HG03432 (cell line): ENCODE data around the gene TOMM40.
A peak's percentile ranks its signal among the peaks of the same experiment; 100 is the strongest.
"Not testable (repeated sequence)": the region's sequence is repeated elsewhere in the genome, so short reads cannot be mapped to it uniquely, and the experiment has no call there.

ENCODE experiments used
- ATAC-seq: cut with Tn5 transposase; IDR thresholded peaks from one replicate; pipeline ENCODE4 v1.9.1; 2021; ENCODE audit warnings: mild to moderate bottlenecking, moderate library complexity; ENCODE audit not compliant: unreplicated experiment

TOMM40 gene

DNA sequence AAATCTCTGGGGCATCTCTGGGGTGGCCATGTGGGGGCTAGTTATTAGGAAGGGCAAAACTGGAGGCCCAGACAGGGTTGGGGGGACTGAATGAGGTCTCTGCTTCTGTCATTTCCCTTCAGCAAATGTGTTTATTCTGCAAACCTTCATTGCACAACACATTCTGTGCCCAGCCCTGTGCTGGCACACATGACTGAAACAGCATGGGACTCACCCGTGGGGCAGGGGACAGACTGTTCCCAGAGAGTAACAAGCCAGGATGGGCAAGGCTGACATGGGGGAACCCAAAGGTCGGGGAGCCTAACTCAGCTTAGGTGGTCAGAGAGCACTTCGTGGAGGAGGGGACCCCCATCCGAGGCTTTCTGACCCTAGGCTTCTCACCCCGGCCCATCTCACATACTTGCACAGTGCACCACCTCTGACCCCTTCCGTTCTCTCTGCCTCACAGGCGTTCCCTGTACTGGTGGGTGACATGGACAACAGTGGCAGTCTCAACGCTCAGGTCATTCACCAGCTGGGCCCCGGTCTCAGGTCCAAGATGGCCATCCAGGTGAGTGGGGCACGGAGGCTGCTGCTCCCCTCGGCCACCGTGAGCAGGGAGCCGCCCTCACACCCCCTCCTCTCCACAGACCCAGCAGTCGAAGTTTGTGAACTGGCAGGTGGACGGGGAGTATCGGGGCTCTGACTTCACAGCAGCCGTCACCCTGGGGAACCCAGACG, 2.4 kb downstream of the TOMM40 start:
- no peak for ATAC-seq

GRCh38 chr19:44894052-44894400, 3.0 kb downstream of the TOMM40 start:
- no peak for ATAC-seq

DNA sequence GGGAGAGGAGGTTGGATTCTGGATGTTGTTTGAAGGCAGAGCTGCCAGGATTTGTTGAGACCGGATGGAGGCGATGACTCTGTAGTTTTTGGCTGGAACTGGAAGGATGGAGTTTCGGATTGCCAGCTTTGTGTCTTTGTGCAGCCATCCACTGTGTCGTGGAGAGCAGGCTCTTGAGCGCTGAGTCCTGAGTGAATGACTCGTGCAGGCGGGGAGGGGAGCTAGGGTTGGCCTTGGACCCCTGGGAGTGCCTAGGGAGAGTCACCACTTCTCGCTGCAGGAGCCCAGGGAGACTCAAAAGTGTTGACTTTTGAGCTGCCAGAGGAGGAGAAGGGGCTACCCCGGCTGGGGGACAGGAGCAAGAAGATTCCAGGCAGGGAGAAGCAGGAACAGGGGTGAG, 3.9 kb downstream of the TOMM40 start:
- ATAC-seq, result no peak

- no peak for ATAC-seq
These were observed 6.8 kb downstream of the TOMM40 start for GRCh38 chr19:44897835-44898234.

DNA sequence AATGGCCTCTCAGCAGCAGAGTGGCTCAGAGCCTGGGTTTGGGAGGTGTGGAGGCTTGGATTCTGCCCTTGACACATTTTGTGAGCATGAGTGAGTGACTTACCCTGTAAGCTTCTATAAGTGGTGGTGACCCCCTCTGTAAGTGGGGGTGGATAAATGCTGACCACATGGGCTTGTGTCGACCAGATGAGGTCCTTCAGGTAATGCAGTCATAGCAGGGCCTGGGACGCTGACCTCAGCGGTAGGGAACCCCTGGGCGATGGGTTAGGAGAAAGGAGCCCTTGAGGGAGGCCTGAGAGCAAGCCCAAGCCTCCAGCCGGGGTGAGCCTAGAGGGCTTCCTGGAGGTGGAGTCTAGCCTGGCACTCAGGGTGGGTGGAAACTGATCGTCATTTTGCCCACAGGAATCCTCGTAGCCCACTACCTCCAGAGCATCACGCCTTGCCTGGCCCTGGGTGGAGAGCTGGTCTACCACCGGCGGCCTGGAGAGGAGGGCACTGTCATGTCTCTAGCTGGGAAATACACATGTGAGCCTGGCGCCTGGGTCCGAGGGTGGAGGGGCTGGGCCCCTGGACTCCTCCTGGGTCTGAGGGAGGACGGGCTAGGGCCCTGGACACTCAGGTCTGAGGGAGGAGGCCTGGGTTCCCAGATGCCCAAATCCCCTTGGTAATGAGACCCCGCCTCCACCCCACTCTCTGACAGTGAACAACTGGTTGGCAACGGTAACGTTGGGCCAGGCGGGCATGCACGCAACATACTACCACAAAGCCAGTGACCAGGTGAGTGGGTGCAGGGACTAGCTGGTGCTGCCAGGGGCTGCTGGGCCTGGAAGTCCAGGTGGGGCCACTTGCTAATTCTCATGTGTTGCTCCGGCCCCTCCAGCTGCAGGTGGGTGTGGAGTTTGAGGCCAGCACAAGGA, 9.5 kb downstream of the TOMM40 start:
- no peak for ATAC-seq

- no peak for ATAC-seq
These were observed 12.2 kb downstream of the TOMM40 start for GRCh38 chr19:44903216-44903601.

DNA sequence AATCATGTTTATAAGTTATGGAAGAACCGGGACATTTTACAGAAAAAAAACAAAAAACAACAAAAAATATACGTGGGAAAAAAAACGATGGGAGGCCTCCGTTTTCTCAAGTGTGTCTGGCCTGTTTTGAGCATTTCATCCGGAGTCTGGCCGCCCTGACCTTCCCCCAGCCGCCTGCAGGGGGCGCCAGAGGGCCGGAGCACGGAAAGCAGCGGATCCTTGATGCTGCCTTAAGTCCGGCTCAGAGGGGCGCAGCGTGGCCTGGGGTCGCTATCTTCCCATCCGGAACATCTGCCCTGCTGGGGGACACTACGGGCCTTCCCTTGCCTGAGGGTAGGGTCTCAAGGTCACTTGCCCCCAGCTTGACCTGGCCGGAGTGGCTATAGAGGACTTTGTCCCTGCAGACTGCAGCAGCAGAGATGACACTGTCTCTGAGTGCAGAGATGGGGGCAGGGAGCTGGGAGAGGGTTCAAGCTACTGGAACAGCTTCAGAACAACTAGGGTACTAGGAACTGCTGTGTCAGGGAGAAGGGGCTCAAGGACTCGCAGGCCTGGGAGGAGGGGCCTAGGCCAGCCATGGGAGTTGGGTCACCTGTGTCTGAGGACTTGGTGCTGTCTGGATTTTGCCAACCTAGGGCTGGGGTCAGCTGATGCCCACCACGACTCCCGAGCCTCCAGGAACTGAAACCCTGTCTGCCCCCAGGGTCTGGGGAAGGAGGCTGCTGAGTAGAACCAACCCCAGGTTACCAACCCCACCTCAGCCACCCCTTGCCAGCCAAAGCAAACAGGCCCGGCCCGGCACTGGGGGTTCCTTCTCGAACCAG, 12.8 kb downstream of the TOMM40 start:
- no peak for ATAC-seq

DNA sequence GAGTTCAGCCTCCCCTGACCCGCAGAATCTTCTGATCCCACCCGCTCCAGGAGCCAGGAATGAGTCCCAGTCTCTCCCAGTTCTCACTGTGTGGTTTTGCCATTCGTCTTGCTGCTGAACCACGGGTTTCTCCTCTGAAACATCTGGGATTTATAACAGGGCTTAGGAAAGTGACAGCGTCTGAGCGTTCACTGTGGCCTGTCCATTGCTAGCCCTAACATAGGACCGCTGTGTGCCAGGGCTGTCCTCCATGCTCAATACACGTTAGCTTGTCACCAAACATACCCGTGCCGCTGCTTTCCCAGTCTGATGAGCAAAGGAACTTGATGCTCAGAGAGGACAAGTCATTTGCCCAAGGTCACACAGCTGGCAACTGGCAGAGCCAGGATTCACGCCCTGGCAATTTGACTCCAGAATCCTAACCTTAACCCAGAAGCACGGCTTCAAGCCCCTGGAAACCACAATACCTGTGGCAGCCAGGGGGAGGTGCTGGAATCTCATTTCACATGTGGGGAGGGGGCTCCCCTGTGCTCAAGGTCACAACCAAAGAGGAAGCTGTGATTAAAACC, 13.5 kb downstream of the TOMM40 start:
- ATAC-seq, result no peak

GRCh38 chr19:44905437-44906160, 14.5 kb downstream of the TOMM40 start, which contains the start of gene APOE:
Gene APOE (plus strand): TSS chr19:44905796. CDS start chr19:44906625, 829 bp downstream.
- ATAC-seq, result no peak

DNA sequence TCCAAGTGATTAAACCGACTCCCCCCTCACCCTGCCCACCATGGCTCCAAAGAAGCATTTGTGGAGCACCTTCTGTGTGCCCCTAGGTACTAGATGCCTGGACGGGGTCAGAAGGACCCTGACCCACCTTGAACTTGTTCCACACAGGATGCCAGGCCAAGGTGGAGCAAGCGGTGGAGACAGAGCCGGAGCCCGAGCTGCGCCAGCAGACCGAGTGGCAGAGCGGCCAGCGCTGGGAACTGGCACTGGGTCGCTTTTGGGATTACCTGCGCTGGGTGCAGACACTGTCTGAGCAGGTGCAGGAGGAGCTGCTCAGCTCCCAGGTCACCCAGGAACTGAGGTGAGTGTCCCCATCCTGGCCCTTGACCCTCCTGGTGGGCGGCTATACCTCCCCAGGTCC, 16.6 kb downstream of the TOMM40 start:
- no peak for ATAC-seq

DNA sequence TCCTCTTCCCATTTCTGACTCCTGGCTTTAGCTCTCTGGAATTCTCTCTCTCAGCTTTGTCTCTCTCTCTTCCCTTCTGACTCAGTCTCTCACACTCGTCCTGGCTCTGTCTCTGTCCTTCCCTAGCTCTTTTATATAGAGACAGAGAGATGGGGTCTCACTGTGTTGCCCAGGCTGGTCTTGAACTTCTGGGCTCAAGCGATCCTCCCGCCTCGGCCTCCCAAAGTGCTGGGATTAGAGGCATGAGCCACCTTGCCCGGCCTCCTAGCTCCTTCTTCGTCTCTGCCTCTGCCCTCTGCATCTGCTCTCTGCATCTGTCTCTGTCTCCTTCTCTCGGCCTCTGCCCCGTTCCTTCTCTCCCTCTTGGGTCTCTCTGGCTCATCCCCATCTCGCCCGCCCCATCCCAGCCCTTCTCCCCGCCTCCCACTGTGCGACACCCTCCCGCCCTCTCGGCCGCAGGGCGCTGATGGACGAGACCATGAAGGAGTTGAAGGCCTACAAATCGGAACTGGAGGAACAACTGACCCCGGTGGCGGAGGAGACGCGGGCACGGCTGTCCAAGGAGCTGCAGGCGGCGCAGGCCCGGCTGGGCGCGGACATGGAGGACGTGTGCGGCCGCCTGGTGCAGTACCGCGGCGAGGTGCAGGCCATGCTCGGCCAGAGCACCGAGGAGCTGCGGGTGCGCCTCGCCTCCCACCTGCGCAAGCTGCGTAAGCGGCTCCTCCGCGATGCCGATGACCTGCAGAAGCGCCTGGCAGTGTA, 17.2 kb downstream of the TOMM40 start:
- ATAC-seq, result no peak

DNA sequence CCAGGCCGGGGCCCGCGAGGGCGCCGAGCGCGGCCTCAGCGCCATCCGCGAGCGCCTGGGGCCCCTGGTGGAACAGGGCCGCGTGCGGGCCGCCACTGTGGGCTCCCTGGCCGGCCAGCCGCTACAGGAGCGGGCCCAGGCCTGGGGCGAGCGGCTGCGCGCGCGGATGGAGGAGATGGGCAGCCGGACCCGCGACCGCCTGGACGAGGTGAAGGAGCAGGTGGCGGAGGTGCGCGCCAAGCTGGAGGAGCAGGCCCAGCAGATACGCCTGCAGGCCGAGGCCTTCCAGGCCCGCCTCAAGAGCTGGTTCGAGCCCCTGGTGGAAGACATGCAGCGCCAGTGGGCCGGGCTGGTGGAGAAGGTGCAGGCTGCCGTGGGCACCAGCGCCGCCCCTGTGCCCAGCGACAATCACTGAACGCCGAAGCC, 17.8 kb downstream of the TOMM40 start:
- no peak for ATAC-seq

DNA sequence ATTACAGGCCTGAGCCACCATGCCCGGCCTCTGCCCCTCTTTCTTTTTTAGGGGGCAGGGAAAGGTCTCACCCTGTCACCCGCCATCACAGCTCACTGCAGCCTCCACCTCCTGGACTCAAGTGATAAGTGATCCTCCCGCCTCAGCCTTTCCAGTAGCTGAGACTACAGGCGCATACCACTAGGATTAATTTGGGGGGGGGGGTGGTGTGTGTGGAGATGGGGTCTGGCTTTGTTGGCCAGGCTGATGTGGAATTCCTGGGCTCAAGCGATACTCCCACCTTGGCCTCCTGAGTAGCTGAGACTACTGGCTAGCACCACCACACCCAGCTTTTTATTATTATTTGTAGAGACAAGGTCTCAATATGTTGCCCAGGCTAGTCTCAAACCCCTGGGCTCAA, 18.7 kb downstream of the TOMM40 start:
- no peak for ATAC-seq

- not testable (repeated sequence) for ATAC-seq
These were observed 20.8 kb downstream of the TOMM40 start for GRCh38 chr19:44911896-44912295.

DNA sequence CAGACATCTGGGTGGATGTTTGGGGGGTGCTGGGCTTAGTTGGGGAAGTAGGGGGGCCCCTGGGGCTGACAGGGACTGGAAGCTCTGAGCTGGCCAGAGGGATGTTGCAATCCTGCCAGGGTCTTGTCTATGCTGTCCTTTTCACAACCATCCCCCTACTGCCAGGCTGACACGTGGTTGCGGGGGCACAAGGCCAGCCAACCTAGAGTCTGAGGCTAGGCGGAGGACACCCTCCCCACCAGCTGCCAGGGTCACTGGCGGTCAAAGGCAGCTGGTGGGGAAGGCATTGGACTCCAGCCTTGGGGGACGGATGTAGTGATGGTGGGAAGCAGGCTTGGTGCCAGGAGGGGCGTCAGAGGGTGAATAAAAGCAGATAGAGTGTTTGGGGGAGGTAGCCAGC, 21.8 kb downstream of the TOMM40 start:
- no peak for ATAC-seq

DNA sequence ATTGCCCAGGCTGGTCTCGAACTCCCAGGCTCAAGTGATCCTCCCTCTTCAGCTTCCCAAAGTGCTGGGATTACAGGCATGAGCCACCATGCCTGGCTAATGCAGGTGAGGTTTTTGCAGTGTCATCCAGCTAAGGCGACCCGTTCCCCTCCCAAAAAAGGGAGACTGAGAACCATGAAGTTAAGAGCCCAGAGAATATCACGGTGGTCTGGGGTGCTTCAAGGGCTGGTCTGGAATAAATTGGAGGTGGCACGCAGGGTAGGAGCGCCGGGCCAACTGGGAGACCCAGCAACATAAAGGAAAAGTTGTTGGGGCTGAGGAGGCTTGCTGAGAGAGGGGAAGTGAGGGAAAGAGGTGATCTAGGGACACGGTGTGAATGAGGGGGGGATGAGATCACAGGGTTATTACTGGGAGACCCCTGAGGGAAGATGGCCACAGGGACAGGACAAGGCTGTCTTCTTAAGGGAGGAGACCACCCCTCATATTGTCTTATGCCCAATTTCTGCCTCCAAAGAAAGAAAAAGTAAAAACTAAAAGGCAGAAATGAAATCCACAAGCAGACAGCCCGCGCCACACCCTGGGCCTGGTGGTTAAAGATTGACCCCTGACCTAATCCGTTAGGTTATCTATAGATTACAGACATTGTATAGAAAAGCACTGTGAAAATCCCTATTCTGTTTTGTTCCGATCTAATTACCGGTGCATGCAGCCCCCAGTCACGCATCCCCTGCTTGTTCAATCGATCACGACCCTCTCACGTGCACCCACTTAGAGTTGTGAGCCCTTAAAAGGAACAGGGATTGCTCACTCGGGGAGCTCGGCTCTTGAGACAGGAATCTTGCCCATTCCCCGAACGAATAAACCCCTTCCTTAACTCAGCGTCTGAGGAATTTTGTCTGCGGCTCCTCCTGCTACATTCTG, 22.7 kb downstream of the TOMM40 start:
- ATAC-seq, result not testable (repeated sequence)

- peak; percentile 89 for ATAC-seq
These were observed 23.6 kb downstream of the TOMM40 start, which contains the start of gene APOC1 for GRCh38 chr19:44914433-44915206. Gene APOC1 (plus strand): TSS chr19:44914608. CDS start chr19:44914892, 284 bp downstream.
